NB4 (cell line): ENCODE data around the gene ACP1.

Experiments
- DNase-seq: peaks from one replicate; pipeline ENCODE4 v3.0.0; 2010; ENCODE audit warnings: low read depth
- H3K4me3 ChIP-seq: one replicate; pipeline ENCODE4 v1.5.1; 2011; ENCODE audit warnings: mild to moderate bottlenecking, low read depth, low read length, moderate library complexity
- CTCF ChIP-seq: IDR thresholded peaks from one replicate; pipeline ENCODE4 v1.5.1; 2012; ENCODE audit warnings: low read depth, low read length
- MAX ChIP-seq: IDR thresholded peaks from 2 replicates; pipeline ENCODE4 v1.6.1; 2011; ENCODE audit warnings: low read depth, low read length
- MYC ChIP-seq: IDR thresholded peaks from 2 replicates; pipeline ENCODE4 v1.6.1; 2011; ENCODE audit warnings: low read depth, low read length
- POLR2A ChIP-seq: IDR thresholded peaks from 2 replicates; pipeline ENCODE4 v1.6.1; 2011; ENCODE audit warnings: mild to moderate bottlenecking; ENCODE audit not compliant: insufficient read length; ENCODE audit errors: extremely low read depth

Gene ACP1

DNA sequence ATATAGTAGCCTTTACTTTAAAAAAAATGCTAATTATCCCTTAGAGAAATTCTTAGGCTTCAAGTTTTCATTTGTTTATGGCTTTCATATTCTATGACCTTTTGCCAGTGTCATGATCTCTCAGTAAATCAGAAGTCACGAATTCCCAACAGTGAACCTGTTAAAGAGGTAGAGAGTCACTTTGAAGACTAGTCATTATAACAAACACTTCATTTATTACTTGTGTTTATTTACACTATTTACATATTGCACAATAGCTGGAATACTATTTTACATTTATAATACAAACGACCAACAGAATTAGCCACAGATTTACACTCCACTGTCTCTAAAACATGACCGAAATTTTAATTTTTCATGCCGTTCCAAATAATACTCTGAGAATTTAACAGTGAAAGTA, 14.6 kb downstream of the ACP1 start:
- TF ChIP-seq CTCF (no peak), MAX (no peak), MYC (no peak), POLR2A (no peak)
- no peak overlapping the region for H3K4me3 ChIP-seq
- DNase-seq: no peak

DNA sequence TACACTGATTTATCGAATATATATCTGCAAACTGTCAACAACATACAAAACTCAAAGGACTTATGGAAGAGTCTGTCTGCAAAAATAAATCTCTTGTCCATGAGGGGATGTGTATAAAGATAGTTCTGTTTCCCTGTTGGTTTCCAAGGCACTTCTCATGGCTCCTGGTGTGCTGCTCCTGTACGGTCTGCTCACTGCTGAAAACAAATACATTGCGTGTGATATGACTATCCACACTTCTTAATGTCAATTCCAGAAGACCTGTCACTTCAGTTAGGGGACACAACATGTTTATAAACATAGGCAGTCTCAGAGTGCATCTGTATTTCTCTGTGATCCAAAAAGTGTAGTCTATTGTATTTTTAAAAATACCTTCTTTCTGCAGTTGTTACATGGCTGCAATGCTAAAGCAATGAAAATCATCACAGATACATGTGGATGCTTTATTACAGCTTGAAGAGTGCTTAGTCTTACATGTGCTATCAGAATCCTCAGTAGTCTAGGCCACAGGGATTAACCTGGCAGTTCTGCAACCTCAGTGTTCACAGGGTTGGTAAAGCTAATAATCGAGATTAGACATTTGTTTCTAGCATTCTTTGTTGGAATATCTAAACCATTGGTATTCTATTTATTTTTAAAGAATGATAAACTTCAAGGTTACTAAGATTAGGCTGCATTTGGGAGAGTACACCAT, 15.4 kb downstream of the ACP1 start:
- H3K4me3 ChIP-seq: no peak overlapping the region
- DNase-seq: no peak
- TF ChIP-seq MAX (no peak), CTCF (no peak)

- no peak for DNase-seq
- TF ChIP-seq MAX: no peak
- no peak for TF ChIP-seq MYC
- no peak for TF ChIP-seq POLR2A
- TF ChIP-seq CTCF: no peak
- H3K4me3 ChIP-seq: no peak overlapping the region
Observed at GRCh38 chr2:280650-281110, 15.9 kb downstream of the ACP1 start.

- no peak for DNase-seq
- H3K4me3 ChIP-seq: no peak overlapping the region
- TF ChIP-seq CTCF (no peak), POLR2A (no peak), MYC (no peak), MAX (no peak)
Observed at GRCh38 chr2:281381-281780, 16.6 kb downstream of the ACP1 start.

GRCh38 chr2:282371-283263, 17.9 kb downstream of the ACP1 start:
- no peak for DNase-seq
- TF ChIP-seq MAX: no peak
- TF ChIP-seq POLR2A: no peak
- no peak for TF ChIP-seq MYC
- no peak for TF ChIP-seq CTCF
- no peak overlapping the region for H3K4me3 ChIP-seq
